ENCODE data around the gene SECISBP2L. TPM values are rescaled to one million over a fixed set of nuclear protein-coding genes. Genes with fewer than 3 reads are reported as not detected.

Gene SECISBP2L
- total and polyA plus RNA-seq, 5 donors = 9.1 to 36.9 (median 34.3) TPM

- DNase-seq = no peak
- Histone ChIP-seq H3K4me1 (ENCODE audit: control insufficient read depth, insufficient read depth, low read length) (peaks cover 8% of the 10 kb centered on the region), H3K27ac (ENCODE audit: low read length) (no peak overlapping the region)
Measured at GRCh38 chr15:49037546-49037940, 8.7 kb downstream of the SECISBP2L start.

GRCh38 chr15:49036650-49037545 lies 9.3 kb downstream of the SECISBP2L start:
- no peaks in the 10 kb centered on the region for H3K27me3 ChIP-seq (ENCODE audit: control insufficient read depth, insufficient read depth)
- no peak overlapping the region for H3K27ac ChIP-seq (ENCODE audit: low read length)
- WGBS = 92% methylated on average over 3 of the region's 3 CpGs
- DNase-seq (no peak), ATAC-seq (no peak)
- H3K4me1 ChIP-seq (ENCODE audit: control insufficient read depth, insufficient read depth, low read length) = peaks cover 6% of the 10 kb centered on the region
- intact Hi-C loops (cut with DNase I) = no loop called here
- no peak overlapping the region for H3K4me3 ChIP-seq (ENCODE audit: low read length)
- no peaks in the 10 kb centered on the region for H3K9me3 ChIP-seq (ENCODE audit: control insufficient read depth, low read length)

More at GRCh38 chr15:49037546-49037940, 8.7 kb downstream of the SECISBP2L start:
- H3K4me3 ChIP-seq (ENCODE audit: low read length) = no peak overlapping the region
- no peaks in the 10 kb centered on the region for H3K9me3 ChIP-seq (ENCODE audit: control insufficient read depth, low read length)
- H3K27me3 ChIP-seq (ENCODE audit: control insufficient read depth, insufficient read depth) = no peaks in the 10 kb centered on the region
- no peak for ATAC-seq
- intact Hi-C loops (cut with DNase I) = no loop called here

DNA sequence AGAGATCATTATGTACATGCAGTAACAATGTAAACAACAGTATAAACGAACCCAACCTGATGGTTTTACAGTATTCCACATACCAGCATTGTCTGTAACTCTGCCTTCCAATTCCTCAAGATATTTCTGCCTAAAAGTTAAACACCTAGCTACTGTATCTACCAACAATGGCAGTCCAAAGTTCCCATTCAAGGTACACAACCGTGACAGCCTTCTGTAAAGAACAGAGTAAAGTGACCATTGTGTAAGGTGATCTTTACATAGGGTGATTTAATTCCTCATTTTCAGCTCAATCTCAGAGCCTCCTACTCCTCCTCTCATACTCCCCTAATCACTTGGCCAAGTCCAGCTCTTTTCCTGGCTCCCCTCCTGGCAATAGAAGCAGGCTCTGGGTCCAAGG lies 10.4 kb downstream of the SECISBP2L start:
- H3K9me3 ChIP-seq (ENCODE audit: control insufficient read depth, low read length) = no peaks in the 10 kb centered on the region
- DNase-seq (no peak), ATAC-seq (no peak)
- peaks cover 6% of the 10 kb centered on the region for H3K4me1 ChIP-seq (ENCODE audit: control insufficient read depth, insufficient read depth, low read length)
- H3K4me3 ChIP-seq (ENCODE audit: low read length) = no peak overlapping the region
- 86% methylated on average over 2 of the region's 2 CpGs for WGBS
- intact Hi-C loops (cut with DNase I) = no loop called here
- no peak overlapping the region for H3K27ac ChIP-seq (ENCODE audit: low read length)
- H3K27me3 ChIP-seq (ENCODE audit: control insufficient read depth, insufficient read depth) = no peaks in the 10 kb centered on the region

- 89% methylated on average over 5 of the region's 5 CpGs for WGBS
- no peak for DNase-seq
- H3K27me3 ChIP-seq (ENCODE audit: control insufficient read depth, insufficient read depth) = no peaks in the 10 kb centered on the region
- intact Hi-C loops (cut with DNase I) = no loop called here
- no peak overlapping the region for H3K27ac ChIP-seq (ENCODE audit: low read length)
- H3K9me3 ChIP-seq (ENCODE audit: control insufficient read depth, low read length) = no peaks in the 10 kb centered on the region
- H3K4me3 ChIP-seq (ENCODE audit: low read length) = no peak overlapping the region
- no peak for ATAC-seq
- H3K4me1 ChIP-seq (ENCODE audit: control insufficient read depth, insufficient read depth, low read length) = peaks cover 6% of the 10 kb centered on the region
Measured at GRCh38 chr15:49032601-49033145, 13.6 kb downstream of the SECISBP2L start.

DNA sequence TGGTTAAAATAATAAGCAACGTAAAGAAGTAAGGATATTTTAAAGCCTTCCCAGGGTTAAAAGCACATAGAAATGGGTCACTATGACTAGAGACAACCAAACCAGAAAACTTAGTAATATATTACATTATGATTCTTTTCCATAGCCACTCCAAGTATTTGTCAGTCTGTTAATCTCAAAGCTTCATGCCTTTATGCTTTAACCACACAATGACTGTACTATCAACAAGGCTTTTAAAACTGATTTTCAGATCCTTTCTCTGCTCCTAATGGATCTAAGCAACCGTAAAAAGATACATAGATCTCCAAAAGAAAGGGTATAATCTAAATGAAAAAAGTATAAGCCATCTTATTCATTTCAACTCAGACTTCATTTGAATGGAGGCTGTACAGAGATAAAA lies 14.4 kb downstream of the SECISBP2L start:
- no peak overlapping the region for H3K27ac ChIP-seq (ENCODE audit: low read length)
- H3K4me1 ChIP-seq (ENCODE audit: control insufficient read depth, insufficient read depth, low read length) = peaks cover 6% of the 10 kb centered on the region
- intact Hi-C loops (cut with DNase I) = no loop called here
- ATAC-seq (no peak), DNase-seq (no peak)
- H3K27me3 ChIP-seq (ENCODE audit: control insufficient read depth, insufficient read depth) = no peaks in the 10 kb centered on the region
- H3K9me3 ChIP-seq (ENCODE audit: control insufficient read depth, low read length) = no peaks in the 10 kb centered on the region
- 85% methylated on average over 2 of the region's 2 CpGs for WGBS
- H3K4me3 ChIP-seq (ENCODE audit: low read length) = no peak overlapping the region

DNA sequence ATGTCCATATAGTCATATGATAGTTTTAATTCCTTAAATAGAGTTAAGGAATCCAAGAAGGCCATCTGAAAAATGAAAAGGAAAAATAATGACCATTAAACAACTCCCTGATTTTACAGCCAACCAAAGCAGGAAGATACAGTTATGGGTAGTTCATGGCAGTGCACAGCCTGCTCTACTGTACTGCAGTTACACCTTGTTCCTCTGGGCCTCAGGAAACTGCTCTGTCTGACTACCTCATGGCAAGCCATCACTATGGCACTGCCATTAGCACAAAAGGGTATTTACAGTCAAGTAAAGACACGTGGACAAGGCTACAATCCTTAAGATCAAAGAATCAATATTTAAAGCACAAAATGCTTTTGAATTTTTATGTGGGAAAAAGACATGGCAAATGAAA lies 19.5 kb downstream of the SECISBP2L start:
- Histone ChIP-seq H3K9me3 (ENCODE audit: control insufficient read depth, low read length) (no peaks in the 10 kb centered on the region), H3K27ac (ENCODE audit: low read length) (no peak overlapping the region), H3K27me3 (ENCODE audit: control insufficient read depth, insufficient read depth) (no peaks in the 10 kb centered on the region), H3K4me3 (ENCODE audit: low read length) (no peak overlapping the region), H3K4me1 (ENCODE audit: control insufficient read depth, insufficient read depth, low read length) (no peaks in the 10 kb centered on the region)
- DNase-seq (no peak), ATAC-seq (no peak)
- intact Hi-C loops (cut with DNase I) = loop anchor here in 1 of 4 donors (10.0 kb wide), 1 partner anchor 108 kb away; no protein-coding TSS in a partner anchor
- 91% methylated on average over 1 of the region's 1 CpG for WGBS

DNA sequence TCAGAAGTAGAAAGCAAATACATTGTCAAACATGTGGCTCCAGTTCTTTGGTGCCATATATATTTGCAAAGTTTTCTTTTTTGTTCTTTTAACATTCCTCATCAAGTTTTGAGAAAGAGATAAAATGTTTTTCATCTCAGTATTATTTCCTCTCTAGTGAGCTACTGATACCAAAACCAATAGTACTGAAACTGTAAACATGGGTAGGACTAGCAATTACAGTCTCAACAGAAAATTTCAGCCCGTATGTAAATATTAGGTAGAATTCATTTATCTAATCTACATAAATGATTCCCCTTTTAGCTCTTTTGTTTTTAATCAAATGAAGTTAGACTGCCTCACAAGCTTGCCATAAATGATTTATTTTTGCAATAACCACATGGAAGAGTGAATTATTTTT lies 21.4 kb downstream of the SECISBP2L start:
- Histone ChIP-seq H3K27me3 (ENCODE audit: control insufficient read depth, insufficient read depth) (no peaks in the 10 kb centered on the region), H3K4me3 (ENCODE audit: low read length) (no peak overlapping the region), H3K4me1 (ENCODE audit: control insufficient read depth, insufficient read depth, low read length) (no peaks in the 10 kb centered on the region), H3K9me3 (ENCODE audit: control insufficient read depth, low read length) (no peaks in the 10 kb centered on the region), H3K27ac (ENCODE audit: low read length) (no peak overlapping the region)
- intact Hi-C loops (cut with DNase I) = loop anchor here in 1 of 4 donors (10.0 kb wide), 1 partner anchor 110 kb away; no protein-coding TSS in a partner anchor
- 90% methylated on average over 1 of the region's 1 CpG for WGBS
- ATAC-seq = no peak
- DNase-seq = no peak

DNA sequence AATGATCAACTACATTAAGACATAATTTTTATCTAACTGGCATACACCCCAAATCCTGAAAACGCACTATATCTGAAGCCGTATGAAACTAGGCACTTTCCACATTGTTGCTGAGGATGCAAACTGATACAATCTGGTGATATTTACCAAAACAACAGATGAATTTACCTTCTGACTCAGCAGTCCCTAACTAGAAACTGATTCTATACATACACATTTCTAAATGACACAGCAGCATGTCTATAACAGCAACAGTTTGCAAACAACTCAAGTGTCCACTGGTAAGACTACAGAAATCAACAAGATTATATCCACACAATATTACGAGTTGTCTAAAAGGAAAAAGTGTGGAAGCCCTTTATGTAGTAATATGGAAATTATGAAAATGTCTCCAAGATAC lies 22.9 kb downstream of the SECISBP2L start:
- Histone ChIP-seq H3K27ac (ENCODE audit: low read length) (no peak overlapping the region), H3K27me3 (ENCODE audit: control insufficient read depth, insufficient read depth) (no peaks in the 10 kb centered on the region), H3K9me3 (ENCODE audit: control insufficient read depth, low read length) (no peaks in the 10 kb centered on the region), H3K4me1 (ENCODE audit: control insufficient read depth, insufficient read depth, low read length) (no peaks in the 10 kb centered on the region), H3K4me3 (ENCODE audit: low read length) (no peak overlapping the region)
- DNase-seq (no peak), ATAC-seq (no peak)
- intact Hi-C loops (cut with DNase I) = loop anchor here in 1 of 4 donors (10.0 kb wide), 1 partner anchor 111 kb away; no protein-coding TSS in a partner anchor
- 70% methylated on average over 3 of the region's 3 CpGs for WGBS

DNA sequence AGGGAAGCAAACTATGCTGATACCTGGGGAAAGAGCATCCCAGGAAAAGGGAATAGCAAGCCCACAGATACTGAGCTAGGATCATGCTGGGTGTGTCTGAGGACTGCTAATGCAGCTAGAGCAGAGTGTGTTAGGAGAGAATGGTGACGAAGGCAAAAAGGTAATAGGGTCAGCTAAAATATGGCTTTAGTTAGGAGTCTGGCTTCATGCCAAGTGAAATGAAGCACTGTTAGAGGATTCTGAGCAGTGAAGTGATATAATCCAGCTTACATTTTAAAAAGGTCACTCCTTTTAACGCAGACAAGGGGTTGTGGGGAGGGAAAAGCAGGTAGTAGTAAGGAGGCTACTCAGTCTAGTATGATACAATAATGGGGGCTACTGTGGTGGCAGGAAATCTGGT lies 30.4 kb downstream of the SECISBP2L start:
- no peaks in the 10 kb centered on the region for H3K27me3 ChIP-seq (ENCODE audit: control insufficient read depth, insufficient read depth)
- 58% methylated on average over 2 of the region's 2 CpGs for WGBS
- no peaks in the 10 kb centered on the region for H3K4me1 ChIP-seq (ENCODE audit: control insufficient read depth, insufficient read depth, low read length)
- no peak overlapping the region for H3K4me3 ChIP-seq (ENCODE audit: low read length)
- no peak overlapping the region for H3K27ac ChIP-seq (ENCODE audit: low read length)
- intact Hi-C loops (cut with DNase I) = loop anchor here in 1 of 4 donors (10.0 kb wide), 1 partner anchor 109 kb away; no protein-coding TSS in a partner anchor
- no peaks in the 10 kb centered on the region for H3K9me3 ChIP-seq (ENCODE audit: control insufficient read depth, low read length)
- DNase-seq = no peak
- ATAC-seq = no peak

GRCh38 chr15:48999314-48999713 lies 46.9 kb downstream of the SECISBP2L start:
- H3K4me3 ChIP-seq (ENCODE audit: low read length) = no peak overlapping the region
- no peaks in the 10 kb centered on the region for H3K27me3 ChIP-seq (ENCODE audit: control insufficient read depth, insufficient read depth)
- intact Hi-C loops (cut with DNase I) = no loop called here
- H3K27ac ChIP-seq (ENCODE audit: low read length) = no peak overlapping the region
- 89% methylated on average over 2 of the region's 2 CpGs for WGBS
- ATAC-seq = no peak
- H3K4me1 ChIP-seq (ENCODE audit: control insufficient read depth, insufficient read depth, low read length) = no peaks in the 10 kb centered on the region
- H3K9me3 ChIP-seq (ENCODE audit: control insufficient read depth, low read length) = no peaks in the 10 kb centered on the region
- DNase-seq = no peak

- no peaks in the 10 kb centered on the region for H3K27me3 ChIP-seq (ENCODE audit: control insufficient read depth, insufficient read depth)
- no peak for DNase-seq
- no peaks in the 10 kb centered on the region for H3K4me1 ChIP-seq (ENCODE audit: control insufficient read depth, insufficient read depth, low read length)
- no peaks in the 10 kb centered on the region for H3K9me3 ChIP-seq (ENCODE audit: control insufficient read depth, low read length)
- H3K4me3 ChIP-seq (ENCODE audit: low read length) = no peak overlapping the region
- ATAC-seq = no peak
- 90% methylated on average over 2 of the region's 2 CpGs for whole genome bisulfite sequencing
- H3K27ac ChIP-seq (ENCODE audit: low read length) = no peak overlapping the region
- intact Hi-C loops (cut with DNase I) = no loop called here
Measured at GRCh38 chr15:48996276-48996675, 50.0 kb downstream of the SECISBP2L start.
